ES-I3 (cell line): ENCODE data around the gene EIF4G2.

Source experiments
- H3K36me3 ChIP-seq: 2 replicates; pipeline ENCODE4 v1.6.1; 2013; ENCODE audit warnings: mild to moderate bottlenecking, low read length, control low read depth, moderate library complexity; ENCODE audit not compliant: insufficient read depth
- H3K4me1 ChIP-seq: 2 replicates; pipeline ENCODE4 v1.6.1; 2013; ENCODE audit warnings: mild to moderate bottlenecking, control low read depth, low read length; ENCODE audit not compliant: insufficient read depth
- H3K9ac ChIP-seq: 2 replicates; pipeline ENCODE4 v1.6.1; 2013; ENCODE audit warnings: low read depth, mild to moderate bottlenecking, low read length, moderate library complexity
- H3K9me3 ChIP-seq: 2 replicates; pipeline ENCODE4 v1.6.1; 2013; ENCODE audit warnings: mild to moderate bottlenecking, low read length, moderate library complexity; ENCODE audit not compliant: control insufficient read depth, insufficient read depth

Gene EIF4G2

GRCh38 chr11:10749476-10749875 is 59.2 kb downstream of the EIF4G2 start:
- Histone ChIP-seq H3K36me3 (no peaks in the 10 kb centered on the region), H3K9ac (no peak overlapping the region), H3K4me1 (0 out of 2 replicates have a peak, but pooled peaks cover 4% of the 10 kb centered on the region), H3K9me3 (no peaks in the 10 kb centered on the region)

GRCh38 chr11:10747733-10748132 is 61.0 kb downstream of the EIF4G2 start:
- H3K4me1 ChIP-seq, result 0 out of 2 replicates have a peak, but pooled peaks cover 4% of the 10 kb centered on the region
- no peaks in the 10 kb centered on the region for H3K36me3 ChIP-seq
- no peaks in the 10 kb centered on the region for H3K9me3 ChIP-seq
- H3K9ac ChIP-seq, result no peak overlapping the region
